GM18505 (cell line): Measurements from ENCODE around the gene CENPU.
"Not testable (repeated sequence)": the region's sequence is repeated elsewhere in the genome, so short reads cannot be mapped to it uniquely, and the experiment has no call there.

Experiments
- ATAC-seq: cut with Tn5 transposase; IDR thresholded peaks from one replicate; pipeline ENCODE4 v1.9.1; 2021; ENCODE audit not compliant: unreplicated experiment
- POLR2A ChIP-seq: IDR thresholded peaks from 4 replicates; pipeline ENCODE4 v1.6.1; 2011; ENCODE audit warnings: borderline replicate concordance; ENCODE audit not compliant: insufficient read depth, insufficient read length; ENCODE audit errors: extremely low read depth

The CENPU gene

GRCh38 chr4:184744236-184744635, 10.3 kb upstream of the CENPU start:
- no peak for ATAC-seq
- no peak for TF ChIP-seq POLR2A

GRCh38 chr4:184743650-184744049, 9.8 kb upstream of the CENPU start:
- no peak for ATAC-seq
- TF ChIP-seq POLR2A = no peak

- ATAC-seq = not testable (repeated sequence)
These were observed 7.8 kb upstream of the CENPU start for GRCh38 chr4:184741651-184742050.

- ATAC-seq = no peak
- TF ChIP-seq POLR2A = no peak
These were observed 7.1 kb upstream of the CENPU start for GRCh38 chr4:184740980-184741391.

GRCh38 chr4:184739575-184739974, 5.7 kb upstream of the CENPU start:
- ATAC-seq = not testable (repeated sequence)

GRCh38 chr4:184734758-184735157, 862 bp upstream of the CENPU start:
- no peak for ATAC-seq
- no peak for TF ChIP-seq POLR2A

GRCh38 chr4:184732126-184732525, 1.8 kb downstream of the CENPU start:
- TF ChIP-seq POLR2A = no peak
- no peak for ATAC-seq

GRCh38 chr4:184731056-184731455, 2.8 kb downstream of the CENPU start:
- no peak for ATAC-seq
- TF ChIP-seq POLR2A = no peak

- no peak for ATAC-seq
- TF ChIP-seq POLR2A = no peak
These were observed 4.0 kb downstream of the CENPU start for GRCh38 chr4:184729946-184730345.

- TF ChIP-seq POLR2A = no peak
- ATAC-seq = no peak
These were observed 5.0 kb downstream of the CENPU start for GRCh38 chr4:184728858-184729257.

GRCh38 chr4:184727430-184727829, 6.5 kb downstream of the CENPU start:
- ATAC-seq = no peak
- no peak for TF ChIP-seq POLR2A

GRCh38 chr4:184722798-184723197, 11.1 kb downstream of the CENPU start:
- TF ChIP-seq POLR2A = no peak
- ATAC-seq = no peak

GRCh38 chr4:184721254-184721653, 12.6 kb downstream of the CENPU start:
- TF ChIP-seq POLR2A = no peak
- ATAC-seq = no peak

- no peak for ATAC-seq
- TF ChIP-seq POLR2A = no peak
These were observed 14.5 kb downstream of the CENPU start for GRCh38 chr4:184719407-184719806.

- no peak for TF ChIP-seq POLR2A
- no peak for ATAC-seq
These were observed 18.4 kb downstream of the CENPU start for GRCh38 chr4:184715526-184715925.

- no peak for ATAC-seq
- no peak for TF ChIP-seq POLR2A
These were observed 20.0 kb downstream of the CENPU start for GRCh38 chr4:184713887-184714286.

GRCh38 chr4:184712322-184712721, 21.6 kb downstream of the CENPU start:
- no peak for ATAC-seq
- TF ChIP-seq POLR2A = no peak

- ATAC-seq = no peak
- no peak for TF ChIP-seq POLR2A
These were observed 27.4 kb downstream of the CENPU start for GRCh38 chr4:184706453-184706852.
